ENCODE results near the gene ARSJ.

Gene ARSJ

GRCh38 chr4:113959539-113959937 lies 19.9 kb downstream of the ARSJ start:
- TF ChIP-seq EZH2 (optimal IDR thresholded peaks at IDR 0.05; ENCODE audit: low read depth, low read length) (no peak), EZH2phosphoT487 (IDR thresholded peaks at IDR 0.05; ENCODE audit: low read length) (no peak), CTCF (IDR thresholded peaks at IDR 0.05; ENCODE audit: low read length) (no peak)
- Histone ChIP-seq H3K27me3 (replicated peaks; ENCODE audit: insufficient read depth, low read length) (no peaks in the 10 kb centered on the region), H3K4me2 (ENCODE audit: low read depth, low read length) (no peak overlapping the region), H3F3A (ENCODE audit: insufficient read depth, low read length) (no peaks in the 10 kb centered on the region), H2AFZ (ENCODE audit: low read length) (no peak overlapping the region), H3K4me1 (ENCODE audit: low read length) (no peaks in the 10 kb centered on the region), H3K79me2 (ENCODE audit: low read length) (no peaks in the 10 kb centered on the region), H3K9ac (ENCODE audit: low read length) (no peak overlapping the region), H4K20me1 (ENCODE audit: insufficient read depth, low read length) (no peaks in the 10 kb centered on the region), H3K9me2 (replicated peaks; ENCODE audit: insufficient read depth, low read length) (no peaks in the 10 kb centered on the region), H3K9me3 (replicated peaks; ENCODE audit: insufficient read depth, low read length) (no peaks in the 10 kb centered on the region), H3K36me3 (replicated peaks; ENCODE audit: insufficient read depth, low read length) (no peaks in the 10 kb centered on the region), H3K4me3 (ENCODE audit: low read length) (no peak overlapping the region), H3K27ac (ENCODE audit: low read length) (no peak overlapping the region)
- DNase-seq = no peak

DNA sequence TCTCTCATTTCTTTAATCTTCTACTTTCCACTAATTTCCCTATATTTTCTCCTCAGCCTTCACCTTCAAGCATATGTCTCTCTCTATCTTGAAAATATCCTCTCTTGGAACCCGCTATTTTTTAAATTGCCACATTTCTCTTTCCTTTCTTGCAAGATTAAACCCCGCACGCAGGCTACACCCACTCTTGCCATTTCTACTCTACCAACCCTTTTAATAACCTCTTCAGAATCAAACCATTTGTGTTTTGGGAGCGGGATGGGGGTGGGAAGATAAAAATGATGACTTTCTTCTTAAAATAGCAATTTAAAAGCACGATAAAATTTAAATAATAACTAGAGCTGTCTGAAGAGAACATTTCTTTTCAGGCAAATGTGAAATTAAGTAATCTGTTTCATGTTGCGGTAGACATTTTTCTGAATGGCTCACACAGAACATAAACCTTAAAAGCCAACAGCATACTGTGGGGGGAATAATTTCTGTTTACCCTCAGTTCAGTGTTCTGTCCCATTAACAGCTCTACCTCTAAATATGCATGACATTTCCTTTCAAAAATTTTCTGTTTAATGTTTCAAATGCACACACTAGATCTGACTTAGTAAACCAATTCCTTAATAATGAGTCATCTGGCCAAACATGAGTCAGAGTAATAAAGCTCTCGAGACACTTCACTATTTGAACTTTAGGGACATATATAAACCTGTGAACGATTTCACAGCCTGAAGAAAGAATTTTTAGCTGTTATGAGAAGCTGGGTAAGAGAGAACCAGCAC lies 20.5 kb downstream of the ARSJ start:
- Histone ChIP-seq H3K4me2 (ENCODE audit: low read depth, low read length) (no peak overlapping the region), H3K9me2 (replicated peaks; ENCODE audit: insufficient read depth, low read length) (no peaks in the 10 kb centered on the region), H3K27me3 (replicated peaks; ENCODE audit: insufficient read depth, low read length) (no peaks in the 10 kb centered on the region), H4K20me1 (ENCODE audit: insufficient read depth, low read length) (no peaks in the 10 kb centered on the region), H3K27ac (ENCODE audit: low read length) (no peak overlapping the region), H3K9me3 (replicated peaks; ENCODE audit: insufficient read depth, low read length) (no peaks in the 10 kb centered on the region), H3K79me2 (ENCODE audit: low read length) (no peaks in the 10 kb centered on the region), H3K9ac (ENCODE audit: low read length) (no peak overlapping the region), H3K36me3 (replicated peaks; ENCODE audit: insufficient read depth, low read length) (no peaks in the 10 kb centered on the region), H2AFZ (ENCODE audit: low read length) (no peak overlapping the region), H3K4me1 (ENCODE audit: low read length) (no peaks in the 10 kb centered on the region), H3K4me3 (ENCODE audit: low read length) (no peak overlapping the region), H3F3A (ENCODE audit: insufficient read depth, low read length) (no peaks in the 10 kb centered on the region)
- TF ChIP-seq EZH2phosphoT487 (IDR thresholded peaks at IDR 0.05; ENCODE audit: low read length) (no peak), CTCF (IDR thresholded peaks at IDR 0.05; ENCODE audit: low read length) (no peak), EZH2 (optimal IDR thresholded peaks at IDR 0.05; ENCODE audit: low read depth, low read length) (no peak)
- no peak for DNase-seq

GRCh38 chr4:113957956-113958355 lies 21.5 kb downstream of the ARSJ start:
- no peak overlapping the region for H3K9ac ChIP-seq (ENCODE audit: low read length)
- TF ChIP-seq EZH2 (optimal IDR thresholded peaks at IDR 0.05; ENCODE audit: low read depth, low read length) (no peak), CTCF (IDR thresholded peaks at IDR 0.05; ENCODE audit: low read length) (no peak), EZH2phosphoT487 (IDR thresholded peaks at IDR 0.05; ENCODE audit: low read length) (no peak)
- no peaks in the 10 kb centered on the region for H3K9me3 ChIP-seq (replicated peaks; ENCODE audit: insufficient read depth, low read length)
- no peaks in the 10 kb centered on the region for H3K4me1 ChIP-seq (ENCODE audit: low read length)
- H3F3A ChIP-seq (ENCODE audit: insufficient read depth, low read length) = no peaks in the 10 kb centered on the region
- no peaks in the 10 kb centered on the region for H3K79me2 ChIP-seq (ENCODE audit: low read length)
- H3K9me2 ChIP-seq (replicated peaks; ENCODE audit: insufficient read depth, low read length) = no peaks in the 10 kb centered on the region
- H3K36me3 ChIP-seq (replicated peaks; ENCODE audit: insufficient read depth, low read length) = no peaks in the 10 kb centered on the region
- no peak overlapping the region for H3K27ac ChIP-seq (ENCODE audit: low read length)
- no peak overlapping the region for H3K4me2 ChIP-seq (ENCODE audit: low read depth, low read length)
- no peak overlapping the region for H3K4me3 ChIP-seq (ENCODE audit: low read length)
- DNase-seq = no peak
- H2AFZ ChIP-seq (ENCODE audit: low read length) = no peak overlapping the region
- no peaks in the 10 kb centered on the region for H3K27me3 ChIP-seq (replicated peaks; ENCODE audit: insufficient read depth, low read length)
- H4K20me1 ChIP-seq (ENCODE audit: insufficient read depth, low read length) = no peaks in the 10 kb centered on the region
